ENCODE results near the gene IQSEC1.

Gene IQSEC1

GRCh38 chr3:13030684-13031083 is 42.5 kb downstream of the IQSEC1 start:
- DNase-seq = no peak
- Histone ChIP-seq H3K4me1 (ENCODE audit: control insufficient read depth, insufficient read depth, low read length, poor library complexity, severe bottlenecking) (no peaks in the 10 kb centered on the region), H3K9me3 (ENCODE audit: control insufficient read depth, low read length) (no peaks in the 10 kb centered on the region), H3K27me3 (replicated peaks; ENCODE audit: control insufficient read depth, insufficient read depth, low read length, poor library complexity, severe bottlenecking) (no peaks in the 10 kb centered on the region), H3K4me3 (ENCODE audit: insufficient read depth, low read depth, low read length, poor library complexity, severe bottlenecking) (no peak overlapping the region), H3K36me3 (ENCODE audit: control insufficient read depth, insufficient read depth, low read length) (no peaks in the 10 kb centered on the region), H3K27ac (ENCODE audit: insufficient read depth, low read length, poor library complexity, severe bottlenecking) (no peak overlapping the region)

GRCh38 chr3:13028010-13028821 is 45.0 kb downstream of the IQSEC1 start:
- H3K27me3 ChIP-seq (replicated peaks; ENCODE audit: control insufficient read depth, insufficient read depth, low read length, poor library complexity, severe bottlenecking) = no peaks in the 10 kb centered on the region
- H3K4me3 ChIP-seq (ENCODE audit: insufficient read depth, low read depth, low read length, poor library complexity, severe bottlenecking) = no peak overlapping the region
- no peaks in the 10 kb centered on the region for H3K36me3 ChIP-seq (ENCODE audit: control insufficient read depth, insufficient read depth, low read length)
- H3K9me3 ChIP-seq (ENCODE audit: control insufficient read depth, low read length) = no peaks in the 10 kb centered on the region
- no peak overlapping the region for H3K27ac ChIP-seq (ENCODE audit: insufficient read depth, low read length, poor library complexity, severe bottlenecking)
- H3K4me1 ChIP-seq (ENCODE audit: control insufficient read depth, insufficient read depth, low read length, poor library complexity, severe bottlenecking) = no peaks in the 10 kb centered on the region
- DNase-seq = no peak

- H3K4me3 ChIP-seq (ENCODE audit: insufficient read depth, low read depth, low read length, poor library complexity, severe bottlenecking) = no peak overlapping the region
- no peaks in the 10 kb centered on the region for H3K36me3 ChIP-seq (ENCODE audit: control insufficient read depth, insufficient read depth, low read length)
- no peaks in the 10 kb centered on the region for H3K9me3 ChIP-seq (ENCODE audit: control insufficient read depth, low read length)
- no peaks in the 10 kb centered on the region for H3K27me3 ChIP-seq (replicated peaks; ENCODE audit: control insufficient read depth, insufficient read depth, low read length, poor library complexity, severe bottlenecking)
- DNase-seq = no peak
- H3K4me1 ChIP-seq (ENCODE audit: control insufficient read depth, insufficient read depth, low read length, poor library complexity, severe bottlenecking) = no peaks in the 10 kb centered on the region
- H3K27ac ChIP-seq (ENCODE audit: insufficient read depth, low read length, poor library complexity, severe bottlenecking) = no peak overlapping the region
These were observed 46.1 kb downstream of the IQSEC1 start for GRCh38 chr3:13027154-13027553.

- Histone ChIP-seq H3K9me3 (ENCODE audit: control insufficient read depth, low read length) (no peaks in the 10 kb centered on the region), H3K27me3 (replicated peaks; ENCODE audit: control insufficient read depth, insufficient read depth, low read length, poor library complexity, severe bottlenecking) (no peaks in the 10 kb centered on the region), H3K4me1 (ENCODE audit: control insufficient read depth, insufficient read depth, low read length, poor library complexity, severe bottlenecking) (no peaks in the 10 kb centered on the region), H3K27ac (ENCODE audit: insufficient read depth, low read length, poor library complexity, severe bottlenecking) (no peak overlapping the region), H3K36me3 (ENCODE audit: control insufficient read depth, insufficient read depth, low read length) (no peaks in the 10 kb centered on the region), H3K4me3 (ENCODE audit: insufficient read depth, low read depth, low read length, poor library complexity, severe bottlenecking) (no peak overlapping the region)
- no peak for DNase-seq
These were observed 46.7 kb downstream of the IQSEC1 start for GRCh38 chr3:13026534-13026933.

- H3K4me1 ChIP-seq (ENCODE audit: control insufficient read depth, insufficient read depth, low read length, poor library complexity, severe bottlenecking) = no peaks in the 10 kb centered on the region
- no peaks in the 10 kb centered on the region for H3K36me3 ChIP-seq (ENCODE audit: control insufficient read depth, insufficient read depth, low read length)
- no peaks in the 10 kb centered on the region for H3K27me3 ChIP-seq (replicated peaks; ENCODE audit: control insufficient read depth, insufficient read depth, low read length, poor library complexity, severe bottlenecking)
- no peaks in the 10 kb centered on the region for H3K9me3 ChIP-seq (ENCODE audit: control insufficient read depth, low read length)
- no peak overlapping the region for H3K27ac ChIP-seq (ENCODE audit: insufficient read depth, low read length, poor library complexity, severe bottlenecking)
- DNase-seq = no peak
- no peak overlapping the region for H3K4me3 ChIP-seq (ENCODE audit: insufficient read depth, low read depth, low read length, poor library complexity, severe bottlenecking)
These were observed 47.3 kb downstream of the IQSEC1 start for GRCh38 chr3:13025778-13026518.

GRCh38 chr3:13025090-13025489 is 48.1 kb downstream of the IQSEC1 start:
- no peaks in the 10 kb centered on the region for H3K4me1 ChIP-seq (ENCODE audit: control insufficient read depth, insufficient read depth, low read length, poor library complexity, severe bottlenecking)
- DNase-seq = no peak
- H3K27ac ChIP-seq (ENCODE audit: insufficient read depth, low read length, poor library complexity, severe bottlenecking) = no peak overlapping the region

GRCh38 chr3:13024765-13025065 is 48.5 kb downstream of the IQSEC1 start:
- H3K27me3 ChIP-seq (replicated peaks; ENCODE audit: control insufficient read depth, insufficient read depth, low read length, poor library complexity, severe bottlenecking) = no peaks in the 10 kb centered on the region
- no peaks in the 10 kb centered on the region for H3K4me1 ChIP-seq (ENCODE audit: control insufficient read depth, insufficient read depth, low read length, poor library complexity, severe bottlenecking)
- H3K9me3 ChIP-seq (ENCODE audit: control insufficient read depth, low read length) = no peaks in the 10 kb centered on the region
- H3K36me3 ChIP-seq (ENCODE audit: control insufficient read depth, insufficient read depth, low read length) = no peaks in the 10 kb centered on the region
- H3K27ac ChIP-seq (ENCODE audit: insufficient read depth, low read length, poor library complexity, severe bottlenecking) = no peak overlapping the region
- H3K4me3 ChIP-seq (ENCODE audit: insufficient read depth, low read depth, low read length, poor library complexity, severe bottlenecking) = no peak overlapping the region
- no peak for DNase-seq

More at GRCh38 chr3:13025090-13025489, 48.1 kb downstream of the IQSEC1 start:
- Histone ChIP-seq H3K9me3 (ENCODE audit: control insufficient read depth, low read length) (no peaks in the 10 kb centered on the region), H3K27me3 (replicated peaks; ENCODE audit: control insufficient read depth, insufficient read depth, low read length, poor library complexity, severe bottlenecking) (no peaks in the 10 kb centered on the region), H3K36me3 (ENCODE audit: control insufficient read depth, insufficient read depth, low read length) (no peaks in the 10 kb centered on the region), H3K4me3 (ENCODE audit: insufficient read depth, low read depth, low read length, poor library complexity, severe bottlenecking) (no peak overlapping the region)

GRCh38 chr3:13023971-13024764 is 49.1 kb downstream of the IQSEC1 start:
- no peaks in the 10 kb centered on the region for H3K9me3 ChIP-seq (ENCODE audit: control insufficient read depth, low read length)
- no peak for DNase-seq
- H3K4me3 ChIP-seq (ENCODE audit: insufficient read depth, low read depth, low read length, poor library complexity, severe bottlenecking) = no peak overlapping the region
- no peaks in the 10 kb centered on the region for H3K4me1 ChIP-seq (ENCODE audit: control insufficient read depth, insufficient read depth, low read length, poor library complexity, severe bottlenecking)
- no peak overlapping the region for H3K27ac ChIP-seq (ENCODE audit: insufficient read depth, low read length, poor library complexity, severe bottlenecking)
- H3K36me3 ChIP-seq (ENCODE audit: control insufficient read depth, insufficient read depth, low read length) = no peaks in the 10 kb centered on the region
- H3K27me3 ChIP-seq (replicated peaks; ENCODE audit: control insufficient read depth, insufficient read depth, low read length, poor library complexity, severe bottlenecking) = no peaks in the 10 kb centered on the region

GRCh38 chr3:13023235-13023970 is 49.8 kb downstream of the IQSEC1 start:
- no peaks in the 10 kb centered on the region for H3K36me3 ChIP-seq (ENCODE audit: control insufficient read depth, insufficient read depth, low read length)
- H3K4me1 ChIP-seq (ENCODE audit: control insufficient read depth, insufficient read depth, low read length, poor library complexity, severe bottlenecking) = no peaks in the 10 kb centered on the region
- no peak for DNase-seq
- H3K27ac ChIP-seq (ENCODE audit: insufficient read depth, low read length, poor library complexity, severe bottlenecking) = no peak overlapping the region
- H3K27me3 ChIP-seq (replicated peaks; ENCODE audit: control insufficient read depth, insufficient read depth, low read length, poor library complexity, severe bottlenecking) = no peaks in the 10 kb centered on the region
- H3K9me3 ChIP-seq (ENCODE audit: control insufficient read depth, low read length) = no peaks in the 10 kb centered on the region
- no peak overlapping the region for H3K4me3 ChIP-seq (ENCODE audit: insufficient read depth, low read depth, low read length, poor library complexity, severe bottlenecking)
